Caco-2 (cell line): ENCODE results near the gene XXYLT1. TPM values are rescaled to one million over a fixed set of nuclear protein-coding genes. Genes with fewer than 3 reads are reported as not detected.

Experiments
- BruUV-seq: library from RNA; stranded (reverse); fragments of 400-500 nt; replicated peaks from 2 replicates; lab custom pipeline; 2021; lab: Mats Ljungman, UMichigan
- CTCF ChIA-PET: fragments of 300-600 bp; sonication (Branson Sonifier 250); formaldehyde crosslinking; loops from one replicate; lab custom pipeline; 2022; ENCODE audit warnings: antibody characterized with exemption; lab: Charles Lee
- POLR2A ChIA-PET: fragments of 300-600 bp; sonication (Branson Sonifier 250); formaldehyde crosslinking; loops from one replicate; lab custom pipeline; 2022; ENCODE audit warnings: antibody characterized with exemption; lab: Charles Lee
- DNase-seq, 2 experiments: peaks; one replicate each; pipeline versions ENCODE4 v3.0.0 to v3.0.0-alpha.2; 2020 to 2022
- H3K27me3 ChIP-seq: replicated peaks from 2 replicates; pipeline ENCODE4 v1.6.0; 2011; ENCODE audit warnings: low read length; ENCODE audit not compliant: control insufficient read depth, insufficient read depth
- H3K36me3 ChIP-seq: 2 replicates; pipeline ENCODE4 v1.5.1; 2011; ENCODE audit warnings: low read length; ENCODE audit not compliant: control insufficient read depth, insufficient read depth
- H3K4me1 ChIP-seq: fragments of 250-450 bp; sonication (Bioruptor Pico); 2 replicates; pipeline ENCODE4 v1.5.1; 2020; ENCODE audit warnings: mild to moderate bottlenecking
- H3K4me3 ChIP-seq: 2 replicates; pipeline ENCODE4 v1.5.1; 2011; ENCODE audit warnings: low read depth, mild to moderate bottlenecking, control low read depth, low read length
- H3K9me3 ChIP-seq: fragments of 250-450 bp; sonication (Bioruptor Pico); 2 replicates; pipeline ENCODE4 v1.5.1; 2020; ENCODE audit warnings: mild to moderate bottlenecking, moderate library complexity
- H3K27ac Mint-ChIP-seq: one replicate; pipeline ENCODE4 v1.8.0; 2022; ENCODE audit warnings: mixed read lengths; ENCODE audit not compliant: unreplicated experiment
- H3K27me3 Mint-ChIP-seq: one replicate; pipeline ENCODE4 v1.8.0; 2022; ENCODE audit warnings: mixed read lengths; ENCODE audit not compliant: insufficient read depth, unreplicated experiment
- H3K36me3 Mint-ChIP-seq: one replicate; pipeline ENCODE4 v1.8.0; 2022; ENCODE audit warnings: mild to moderate bottlenecking, mixed read lengths; ENCODE audit not compliant: insufficient read depth, unreplicated experiment
- H3K4me1 Mint-ChIP-seq: one replicate; pipeline ENCODE4 v1.8.0; 2022; ENCODE audit warnings: low read depth, mixed read lengths; ENCODE audit not compliant: unreplicated experiment
- H3K4me3 Mint-ChIP-seq: one replicate; pipeline ENCODE4 v1.8.0; 2022; ENCODE audit warnings: mild to moderate bottlenecking, moderate library complexity, mixed read lengths; ENCODE audit not compliant: unreplicated experiment
- H3K9me3 Mint-ChIP-seq: one replicate; pipeline ENCODE4 v1.8.0; 2022; ENCODE audit warnings: mixed read lengths; ENCODE audit not compliant: unreplicated experiment
- CTCF ChIP-seq, 2 experiments: fragments of 200-600 bp in 1 of 2; IDR thresholded peaks; 1 replicate in 1 of 2; 2 replicates in 1 of 2; pipeline versions ENCODE4 v1.5.1 to v1.8.0; 2011 to 2022; ENCODE audit warnings: antibody characterized with exemption in 1 of 2, control low read depth in 1 of 2, inconsistent platforms in 1 of 2, low read depth in 1 of 2, low read length in 1 of 2, mild to moderate bottlenecking in 1 of 2, moderate library complexity in 1 of 2; ENCODE audit not compliant: insufficient read depth in 1 of 2, severe bottlenecking in 1 of 2, unreplicated experiment in 1 of 2
- intact Hi-C: fragments of 100-400 bp; cut with micrococcal nuclease; formaldehyde crosslinking; loops from one replicate; pipeline ENCODE4 v1.10.0; 2022; ENCODE audit not compliant: unreplicated experiment
- total RNA-seq: library from RNA; stranded (reverse); gene quantifications from 2 replicates; pipeline ENCODE4 v1.2.3, GENCODE V29; 2022

The XXYLT1 gene
- total RNA-seq, 1 experiment from 2014 or later, result 14.2 TPM

- no peak overlapping the region for H3K4me3 ChIP-seq
- H3K36me3 ChIP-seq, result peaks cover 2% of the 10 kb centered on the region; the same call in 1 of the 2 replicates
- no TSS peak for BruUV-seq
- H3K4me1 ChIP-seq, result peaks cover 48% of the 10 kb centered on the region
- H3K9me3 ChIP-seq, result no peaks in the 10 kb centered on the region
- Mint-ChIP-seq H3K4me1 (peaks cover 21% of the 10 kb centered on the region), H3K4me3 (no peak overlapping the region), H3K36me3 (peaks cover 6% of the 10 kb centered on the region), H3K27ac (peak overlapping the region; percentile 94), H3K9me3 (no peaks in the 10 kb centered on the region), H3K27me3 (no peaks in the 10 kb centered on the region)
- H3K27me3 ChIP-seq, result no peaks in the 10 kb centered on the region
- POLR2A ChIA-PET, result no interaction called here
- intact Hi-C loops, result loop anchor here (2.0 to 5.0 kb wide), 2 partner anchors 40 to 69 kb away; no protein-coding TSS in a partner anchor
- TF ChIP-seq CTCF (IDR thresholded peaks at IDR 0.05; ENCODE audit: insufficient read depth in 1 of 2, low read depth in 1 of 2, low read length in 1 of 2, severe bottlenecking in 1 of 2, unreplicated experiment in 1 of 2), result no peak
- peak in 1 of 2 experiments; percentile 23 for DNase-seq
- CTCF ChIA-PET, result no interaction called here
These were observed 198.8 kb downstream of the XXYLT1 start for GRCh38 chr3:195071916-195072820.

- peaks cover 2% of the 10 kb centered on the region; the same call in 1 of the 2 replicates for H3K36me3 ChIP-seq
- CTCF ChIA-PET, result interaction anchor here (0.5 kb wide), 1 partner anchor 202 kb away, joined by 3 read pairs; no protein-coding TSS in a partner anchor
- H3K27ac Mint-ChIP-seq, result peak overlapping the region; percentile 94
- peak overlapping the region; percentile 61 for H3K4me3 Mint-ChIP-seq
- POLR2A ChIA-PET, result interaction anchor here (0.5 kb wide), 1 partner anchor 48 kb away, joined by 3 read pairs; no protein-coding TSS in a partner anchor
- H3K4me1 Mint-ChIP-seq, result peaks cover 21% of the 10 kb centered on the region
- H3K36me3 Mint-ChIP-seq, result peaks cover 6% of the 10 kb centered on the region
- H3K4me1 ChIP-seq, result peaks cover 48% of the 10 kb centered on the region
- TF ChIP-seq CTCF (IDR thresholded peaks at IDR 0.05; ENCODE audit: insufficient read depth in 1 of 2, low read depth in 1 of 2, low read length in 1 of 2, severe bottlenecking in 1 of 2, unreplicated experiment in 1 of 2), result no peak
- H3K27me3 Mint-ChIP-seq, result no peaks in the 10 kb centered on the region
- no peaks in the 10 kb centered on the region for H3K9me3 Mint-ChIP-seq
- peak in 1 of 2 experiments; percentile 44 for DNase-seq
- no peaks in the 10 kb centered on the region for H3K9me3 ChIP-seq
- H3K4me3 ChIP-seq, result no peak overlapping the region
- intact Hi-C loops, result loop anchor here (2.0 to 5.0 kb wide), 2 partner anchors 39 to 68 kb away; no protein-coding TSS in a partner anchor
- BruUV-seq, result no TSS peak
- no peaks in the 10 kb centered on the region for H3K27me3 ChIP-seq
These were observed 199.8 kb downstream of the XXYLT1 start for GRCh38 chr3:195071011-195071728.

- CTCF ChIA-PET, result no interaction called here
- no peaks in the 10 kb centered on the region for H3K27me3 ChIP-seq
- no TSS peak for BruUV-seq
- H3K4me1 ChIP-seq, result peaks cover 48% of the 10 kb centered on the region
- DNase-seq, result peak; percentile 72 to 78
- no peaks in the 10 kb centered on the region for H3K9me3 ChIP-seq
- intact Hi-C loops, result loop anchor here (1.0 to 5.0 kb wide), 3 partner anchors 35 to 68 kb away; no protein-coding TSS in a partner anchor
- POLR2A ChIA-PET, result no interaction called here
- H3K36me3 ChIP-seq, result peaks cover 2% of the 10 kb centered on the region; the same call in 1 of the 2 replicates
- Mint-ChIP-seq H3K4me3 (peak overlapping the region; percentile 61), H3K4me1 (peaks cover 21% of the 10 kb centered on the region), H3K36me3 (peaks cover 6% of the 10 kb centered on the region), H3K9me3 (no peaks in the 10 kb centered on the region), H3K27me3 (no peaks in the 10 kb centered on the region), H3K27ac (peak overlapping the region; percentile 94)
- TF ChIP-seq CTCF (IDR thresholded peaks at IDR 0.05; ENCODE audit: insufficient read depth in 1 of 2, low read depth in 1 of 2, low read length in 1 of 2, severe bottlenecking in 1 of 2, unreplicated experiment in 1 of 2), result no peak
- no peak overlapping the region for H3K4me3 ChIP-seq
These were observed 200.6 kb downstream of the XXYLT1 start for GRCh38 chr3:195070336-195070735.
